AG04449 (cell line): Measurements from ENCODE around the gene SLC37A2.
"Not testable (repeated sequence)": the region's sequence is repeated elsewhere in the genome, so short reads cannot be mapped to it uniquely, and the experiment has no call there.

Experiments
- CTCF ChIA-PET: fragments of 350-600 bp; formaldehyde crosslinking; extraction: SDS; loops from one replicate; lab custom pipeline; 2021; ENCODE audit warnings: antibody characterized with exemption; lab: Yijun Ruan, JAX
- POLR2A ChIA-PET: fragments of 400-600, 350-600 bp; formaldehyde crosslinking; extraction: SDS; loops from one replicate; lab custom pipeline; 2020; ENCODE audit warnings: antibody characterized with exemption, inconsistent platforms; lab: Yijun Ruan, JAX
- DNase-seq: peaks from one replicate; pipeline ENCODE4 v3.0.0-alpha.2; 2010; ENCODE audit warnings: low read depth, low spot score
- H3K4me3 ChIP-seq: 2 replicates; pipeline ENCODE4 v1.5.1; 2011; ENCODE audit warnings: low read depth, mild to moderate bottlenecking, control low read depth, low read length
- CTCF ChIP-seq: IDR thresholded peaks from one replicate; pipeline ENCODE4 v1.5.1; 2011; ENCODE audit warnings: mild to moderate bottlenecking, moderate library complexity, low read length, control low read depth, inconsistent platforms; ENCODE audit not compliant: insufficient read depth; ENCODE audit errors: missing control alignments

SLC37A2 gene

DNA sequence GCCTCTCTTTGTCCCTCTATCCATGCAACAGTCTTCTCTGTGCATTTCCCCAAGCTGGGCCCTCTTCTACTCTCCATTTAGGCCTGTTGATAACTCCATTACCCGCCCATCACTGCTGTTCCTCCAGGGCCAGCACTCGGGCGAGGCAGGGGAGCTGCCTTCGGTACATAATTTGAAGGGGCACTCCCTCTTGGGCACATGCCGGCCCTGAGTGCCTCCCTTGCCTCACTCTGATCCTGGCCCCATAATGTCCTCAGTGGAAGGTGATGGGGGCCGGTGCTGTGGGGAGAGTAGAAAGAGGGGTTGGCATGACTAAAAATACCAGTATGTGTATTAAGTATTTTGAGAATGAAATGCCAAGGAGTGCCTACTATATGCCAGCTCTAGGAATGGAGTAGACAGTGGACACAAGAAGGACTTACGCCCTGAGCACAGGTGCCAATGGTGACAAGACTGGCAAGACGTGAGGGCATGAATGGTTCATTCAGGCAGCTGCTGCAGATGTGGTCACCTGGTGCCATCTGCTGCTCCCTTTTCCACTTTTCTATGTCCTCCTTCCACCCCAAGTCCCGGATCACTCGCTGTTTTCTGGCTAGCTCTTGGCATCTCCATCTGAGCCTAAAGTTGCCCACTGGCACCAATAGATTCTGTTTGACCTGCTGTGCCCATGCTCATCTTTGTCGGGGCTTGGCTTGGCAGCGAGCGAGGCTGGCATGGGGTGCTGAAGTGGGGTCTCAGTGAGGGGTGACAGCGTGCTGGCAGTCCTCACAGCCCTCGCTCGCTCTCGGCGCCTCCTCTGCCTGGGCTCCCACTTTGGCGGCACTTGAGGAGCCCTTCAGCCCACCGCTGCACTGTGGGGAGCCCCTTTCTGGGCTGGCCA, 25.7 kb downstream of the SLC37A2 start:
- H3K4me3 ChIP-seq = no peak overlapping the region
- no peak for DNase-seq
- CTCF ChIA-PET = interaction anchor here (0.9 to 13.9 kb wide), 6 partner anchors 19 to 344 kb away, joined by 3 to 160 read pairs (median 4); no protein-coding TSS in a partner anchor
- POLR2A ChIA-PET = no interaction called here
- TF ChIP-seq CTCF = no peak

GRCh38 chr11:125089481-125089880, 26.4 kb downstream of the SLC37A2 start:
- CTCF ChIA-PET = interaction anchor here (1.2 to 13.9 kb wide), 6 partner anchors 11 to 346 kb away, joined by 3 to 160 read pairs (median 20); no protein-coding TSS in a partner anchor
- DNase-seq, H3K4me3 ChIP-seq, POLR2A ChIA-PET: not testable (repeated sequence)

DNA sequence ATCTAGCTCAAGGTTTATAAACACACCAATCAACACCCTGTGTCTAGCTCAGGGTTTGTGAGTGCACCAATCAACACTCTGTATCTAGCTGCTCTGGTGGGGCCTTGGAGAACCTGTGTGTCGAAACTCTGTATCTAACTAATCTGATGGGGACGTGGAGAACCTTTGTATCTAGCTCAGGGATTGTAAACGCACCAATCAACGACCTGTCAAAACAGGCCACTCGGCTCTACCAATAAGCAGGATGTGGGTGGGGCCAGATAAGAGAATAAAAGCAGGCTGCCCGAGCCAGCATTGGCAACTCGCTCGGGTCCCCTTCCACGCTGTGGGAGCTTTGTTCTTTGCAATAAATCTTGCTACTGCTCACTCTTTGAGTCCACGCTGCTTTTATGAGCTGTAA, 27.0 kb downstream of the SLC37A2 start:
- DNase-seq, H3K4me3 ChIP-seq, POLR2A ChIA-PET: not testable (repeated sequence)
- CTCF ChIA-PET = interaction anchor here (0.9 to 13.9 kb wide), 20 partner anchors 11 to 345 kb away, joined by 3 to 160 read pairs (median 13); no protein-coding TSS in a partner anchor

DNA sequence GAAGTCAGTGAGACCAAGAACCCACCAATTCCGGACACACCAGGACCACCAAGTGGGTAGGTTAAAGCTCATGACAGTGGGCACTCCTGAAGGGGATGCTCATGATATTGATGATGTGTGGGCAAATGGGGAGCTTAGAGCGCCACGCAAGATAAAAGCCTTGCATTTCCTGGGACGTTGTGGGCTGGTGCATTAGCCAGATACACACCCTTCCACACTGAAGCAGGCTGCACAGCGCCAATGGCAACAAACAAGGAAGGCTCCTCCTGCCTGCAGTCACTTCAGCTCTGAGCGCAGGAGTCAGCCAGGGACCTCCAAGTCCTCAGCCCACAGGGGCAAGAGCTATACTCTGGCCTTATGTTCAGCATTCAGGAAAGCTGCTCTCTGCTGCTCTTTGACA, 27.7 kb downstream of the SLC37A2 start:
- POLR2A ChIA-PET = interaction anchor here (1.2 kb wide), 1 partner anchor 15 kb away, joined by 3 read pairs; no protein-coding TSS in a partner anchor

DNA sequence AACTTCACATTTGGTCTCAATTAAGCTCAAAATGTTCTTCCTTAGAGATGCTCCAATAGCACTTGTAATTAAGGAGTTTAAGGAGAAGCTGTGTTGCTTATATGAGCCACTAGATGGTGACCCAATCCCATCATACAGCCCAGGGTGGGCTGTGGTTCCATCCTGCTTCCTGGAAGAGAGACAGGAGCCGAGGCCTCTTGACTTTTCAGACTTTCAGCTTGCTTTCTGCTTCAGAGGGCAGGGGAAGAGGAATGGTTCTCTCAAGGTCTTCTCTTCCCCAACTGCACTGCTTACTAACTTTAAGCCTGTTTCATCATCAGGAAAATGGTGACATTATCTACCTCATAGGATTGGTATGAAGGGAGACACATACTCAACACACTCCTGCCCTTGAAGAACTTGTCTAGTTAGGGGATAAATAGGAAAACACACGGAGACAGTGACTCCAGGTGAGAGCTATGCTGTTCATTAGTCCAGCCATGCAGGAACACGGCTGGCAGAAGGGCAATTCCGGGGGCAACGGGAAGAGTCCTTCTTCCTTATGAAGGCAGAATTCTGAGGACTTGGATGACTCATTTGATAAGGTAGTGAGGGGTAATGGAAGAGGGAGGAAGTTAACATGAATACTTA, 28.3 kb downstream of the SLC37A2 start:
- DNase-seq = peak; percentile 28
- peak; percentile 57 for TF ChIP-seq CTCF
- no peak overlapping the region for H3K4me3 ChIP-seq
- POLR2A ChIA-PET = interaction anchor here (1.2 kb wide), 1 partner anchor 14 kb away, joined by 3 read pairs; no protein-coding TSS in a partner anchor
- CTCF ChIA-PET = interaction anchor here (0.7 to 13.9 kb wide), 46 partner anchors 8 to 385 kb away, joined by 3 to 160 read pairs (median 6); partner anchors contain the start of genes PKNOX2, SLC37A2 and TMEM218

More for the DNA sequence above, 27.7 kb downstream of the SLC37A2 start:
- DNase-seq = no peak
- no peak for TF ChIP-seq CTCF
- H3K4me3 ChIP-seq = no peak overlapping the region
- CTCF ChIA-PET = interaction anchor here (0.7 to 13.9 kb wide), 44 partner anchors 8 to 385 kb away, joined by 3 to 160 read pairs (median 6); partner anchors contain the start of genes PKNOX2, SLC37A2 and TMEM218

GRCh38 chr11:125091877-125092664, 29.0 kb downstream of the SLC37A2 start:
- no peak for DNase-seq
- CTCF ChIA-PET = interaction anchor here (0.8 to 13.9 kb wide), 35 partner anchors 9 to 384 kb away, joined by 3 to 160 read pairs (median 7); partner anchors contain the start of genes PKNOX2 and TMEM218

More at GRCh38 chr11:125091877-125092664, 29.0 kb downstream of the SLC37A2 start:
- no peak for TF ChIP-seq CTCF
- POLR2A ChIA-PET = no interaction called here
- H3K4me3 ChIP-seq = no peak overlapping the region
